ENCODE measurements around the gene DHX57.

DNA sequence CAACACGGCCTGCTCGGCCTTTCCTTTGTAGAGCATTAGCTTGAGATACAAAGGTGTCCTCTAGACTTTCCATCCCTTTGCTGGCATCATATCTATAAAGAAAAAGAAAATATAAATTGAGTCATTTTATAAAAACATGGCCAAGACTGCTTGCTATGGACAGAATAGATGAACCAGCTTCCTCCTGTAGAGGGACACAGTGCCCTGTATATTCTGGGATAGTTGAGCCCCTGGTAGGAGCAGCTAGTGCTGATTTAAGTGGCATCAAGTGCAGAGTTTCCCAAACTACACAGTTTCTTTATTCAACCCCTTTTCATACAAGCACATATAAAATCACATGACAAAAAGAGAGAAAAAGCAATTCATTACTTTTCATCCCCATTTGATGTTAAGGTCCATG lies 49.8 kb downstream of the DHX57 start:
- no peak for TF ChIP-seq YY1 (IDR thresholded peaks at IDR 0.05; ENCODE audit: low read depth)
- TF ChIP-seq, protein P1, sequence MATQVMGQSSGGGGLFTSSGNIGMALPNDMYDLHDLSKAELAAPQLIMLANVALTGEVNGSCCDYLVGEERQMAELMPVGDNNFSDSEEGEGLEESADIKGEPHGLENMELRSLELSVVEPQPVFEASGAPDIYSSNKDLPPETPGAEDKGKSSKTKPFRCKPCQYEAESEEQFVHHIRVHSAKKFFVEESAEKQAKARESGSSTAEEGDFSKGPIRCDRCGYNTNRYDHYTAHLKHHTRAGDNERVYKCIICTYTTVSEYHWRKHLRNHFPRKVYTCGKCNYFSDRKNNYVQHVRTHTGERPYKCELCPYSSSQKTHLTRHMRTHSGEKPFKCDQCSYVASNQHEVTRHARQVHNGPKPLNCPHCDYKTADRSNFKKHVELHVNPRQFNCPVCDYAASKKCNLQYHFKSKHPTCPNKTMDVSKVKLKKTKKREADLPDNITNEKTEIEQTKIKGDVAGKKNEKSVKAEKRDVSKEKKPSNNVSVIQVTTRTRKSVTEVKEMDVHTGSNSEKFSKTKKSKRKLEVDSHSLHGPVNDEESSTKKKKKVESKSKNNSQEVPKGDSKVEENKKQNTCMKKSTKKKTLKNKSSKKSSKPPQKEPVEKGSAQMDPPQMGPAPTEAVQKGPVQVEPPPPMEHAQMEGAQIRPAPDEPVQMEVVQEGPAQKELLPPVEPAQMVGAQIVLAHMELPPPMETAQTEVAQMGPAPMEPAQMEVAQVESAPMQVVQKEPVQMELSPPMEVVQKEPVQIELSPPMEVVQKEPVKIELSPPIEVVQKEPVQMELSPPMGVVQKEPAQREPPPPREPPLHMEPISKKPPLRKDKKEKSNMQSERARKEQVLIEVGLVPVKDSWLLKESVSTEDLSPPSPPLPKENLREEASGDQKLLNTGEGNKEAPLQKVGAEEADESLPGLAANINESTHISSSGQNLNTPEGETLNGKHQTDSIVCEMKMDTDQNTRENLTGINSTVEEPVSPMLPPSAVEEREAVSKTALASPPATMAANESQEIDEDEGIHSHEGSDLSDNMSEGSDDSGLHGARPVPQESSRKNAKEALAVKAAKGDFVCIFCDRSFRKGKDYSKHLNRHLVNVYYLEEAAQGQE (IDR thresholded peaks at IDR 0.05; ENCODE audit: low read depth), result no peak
- no peak for TF ChIP-seq RAD21 (IDR thresholded peaks at IDR 0.05; ENCODE audit: low read depth)
- no peak for TF ChIP-seq TCF12 (IDR thresholded peaks at IDR 0.05; ENCODE audit: low read depth)
- TF ChIP-seq TAF1 (IDR thresholded peaks at IDR 0.05; ENCODE audit: low read depth), result no peak
- TF ChIP-seq EGR1 (IDR thresholded peaks at IDR 0.05), result no peak
- TF ChIP-seq EP300 (IDR thresholded peaks at IDR 0.05; ENCODE audit: borderline replicate concordance), result no peak
- TF ChIP-seq, protein P2, sequence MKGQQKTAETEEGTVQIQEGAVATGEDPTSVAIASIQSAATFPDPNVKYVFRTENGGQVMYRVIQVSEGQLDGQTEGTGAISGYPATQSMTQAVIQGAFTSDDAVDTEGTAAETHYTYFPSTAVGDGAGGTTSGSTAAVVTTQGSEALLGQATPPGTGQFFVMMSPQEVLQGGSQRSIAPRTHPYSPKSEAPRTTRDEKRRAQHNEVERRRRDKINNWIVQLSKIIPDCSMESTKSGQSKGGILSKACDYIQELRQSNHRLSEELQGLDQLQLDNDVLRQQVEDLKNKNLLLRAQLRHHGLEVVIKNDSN (IDR thresholded peaks at IDR 0.05), result no peak
- no peak for TF ChIP-seq NFIC (IDR thresholded peaks at IDR 0.05)
- TF ChIP-seq TEAD4 (IDR thresholded peaks at IDR 0.05), result no peak
- TF ChIP-seq, protein P3, sequence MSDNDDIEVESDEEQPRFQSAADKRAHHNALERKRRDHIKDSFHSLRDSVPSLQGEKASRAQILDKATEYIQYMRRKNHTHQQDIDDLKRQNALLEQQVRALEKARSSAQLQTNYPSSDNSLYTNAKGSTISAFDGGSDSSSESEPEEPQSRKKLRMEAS (IDR thresholded peaks at IDR 0.05), result no peak
- TF ChIP-seq CREB1 (IDR thresholded peaks at IDR 0.05; ENCODE audit: low read depth), result no peak
- TF ChIP-seq ZBTB7A (IDR thresholded peaks at IDR 0.05; ENCODE audit: low read depth), result no peak
